DND-41 (cell line): ENCODE measurements around the gene SYNRG.

Experiments
- CTCF ChIP-seq: IDR thresholded peaks from 2 replicates; pipeline ENCODE4 v1.5.1; 2012; ENCODE audit warnings: borderline replicate concordance, low read length, moderate library complexity, mild to moderate bottlenecking; ENCODE audit not compliant: poor library complexity, severe bottlenecking; ENCODE audit errors: extremely low read depth
- EZH2 ChIP-seq: IDR thresholded peaks from 3 replicates; pipeline ENCODE4 v1.6.1; 2012; ENCODE audit warnings: borderline replicate concordance, low read depth, mild to moderate bottlenecking, moderate library complexity, low read length, inconsistent platforms; ENCODE audit not compliant: severe bottlenecking

DNA sequence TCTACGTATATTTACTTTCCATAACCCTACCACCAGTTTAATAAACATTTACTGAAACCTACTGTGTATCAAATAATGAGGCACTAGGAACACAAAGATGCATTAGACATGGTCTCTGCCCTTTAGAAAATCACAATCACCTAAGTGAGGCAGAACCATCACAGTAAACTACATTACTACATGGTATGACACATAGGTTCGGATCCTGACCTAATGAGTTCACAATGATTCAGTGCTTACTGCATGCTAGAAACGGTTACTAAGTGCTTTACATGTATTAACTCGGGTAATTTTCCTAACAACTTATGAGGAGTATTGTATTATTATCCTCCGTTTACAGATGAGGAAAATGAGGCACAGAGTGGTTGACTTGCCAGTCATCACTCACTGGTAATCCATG is 5.2 kb upstream of the SYNRG start:
- TF ChIP-seq CTCF (no peak), EZH2 (no peak)
